K562 (cell line): ENCODE measurements around the gene PLGRKT. TPM values are rescaled to one million over a fixed set of nuclear protein-coding genes. Genes with fewer than 3 reads are reported as not detected.

Experiments
- SAP30 ChIP-seq: fragments of 200-600 bp; sonication (generic); IDR thresholded peaks from 2 replicates; pipeline ENCODE4 v1.6.1; 2012; ENCODE audit warnings: borderline replicate concordance, low read depth, mild to moderate bottlenecking, moderate library complexity, low read length, control low read depth, inconsistent platforms; ENCODE audit not compliant: insufficient read depth, poor library complexity, severe bottlenecking
- polyA plus RNA-seq, 8 experiments: library from polyadenylated mRNA; depleted of rRNA in 4 of 8; stranded (reverse) in 5 of 8; unstranded in 3 of 8; fragments of >200 nt; fragmentation: Nextera tagmentation in 2 of 8; fragmentation: Illumina TruSeq in 1 of 8; extraction: Ambion mirVana in 2 of 8; extraction: Trizol in 1 of 8; gene quantifications; 2 replicates each; pipeline versions ENCODE4 v1.2.1 to v1.2.3, GENCODE V29; 2011 to 2014; ENCODE audit warnings: inconsistent platforms in 1 of 8, missing spikeins in 1 of 8
- total RNA-seq, 7 experiments: library from RNA; depleted of rRNA in 6 of 7; stranded (reverse); fragments of >200 nt in 6 of 7; fragmentation: Illumina TruSeq in 2 of 7; extraction: Trizol in 2 of 7; gene quantifications; 2 replicates each; pipeline versions ENCODE4 v1.2.1 to v1.2.3, GENCODE V29; 2011 to 2021; ENCODE audit warnings: low replicate concordance in 1 of 7
- TF ChIP-seq, protein P1 (sequence below): fragments of 450-650 bp; IDR thresholded peaks from 2 replicates; pipeline ENCODE4 v1.6.1; 2016; ENCODE audit warnings: low read depth

PLGRKT gene
- total and polyA plus RNA-seq, 9 of the 15 experiments (the other 6 are each of a cell fraction or from before 2014, with no cell fraction given) = 4.7 to 13.8 (median 6.5) TPM

DNA sequence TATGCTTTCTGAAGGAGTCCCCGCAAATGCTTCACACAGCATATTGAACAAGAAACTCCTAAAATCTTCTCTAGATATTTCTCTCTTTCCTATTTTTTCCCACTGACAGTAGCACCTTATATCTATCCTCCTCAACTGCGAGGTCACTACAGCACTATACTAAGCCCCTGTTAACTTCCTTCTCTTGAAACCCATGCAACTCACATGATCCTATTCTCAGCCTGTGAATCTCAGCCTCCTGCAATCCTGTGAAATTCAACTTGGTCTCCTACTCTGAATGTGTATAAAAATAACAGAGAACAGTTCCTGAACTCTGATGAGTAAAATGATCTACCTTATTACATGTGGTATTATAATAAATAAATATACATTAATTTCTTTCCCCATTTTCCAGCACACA lies 6.1 kb upstream of the PLGRKT start (continued):
- TF ChIP-seq, protein P1, sequence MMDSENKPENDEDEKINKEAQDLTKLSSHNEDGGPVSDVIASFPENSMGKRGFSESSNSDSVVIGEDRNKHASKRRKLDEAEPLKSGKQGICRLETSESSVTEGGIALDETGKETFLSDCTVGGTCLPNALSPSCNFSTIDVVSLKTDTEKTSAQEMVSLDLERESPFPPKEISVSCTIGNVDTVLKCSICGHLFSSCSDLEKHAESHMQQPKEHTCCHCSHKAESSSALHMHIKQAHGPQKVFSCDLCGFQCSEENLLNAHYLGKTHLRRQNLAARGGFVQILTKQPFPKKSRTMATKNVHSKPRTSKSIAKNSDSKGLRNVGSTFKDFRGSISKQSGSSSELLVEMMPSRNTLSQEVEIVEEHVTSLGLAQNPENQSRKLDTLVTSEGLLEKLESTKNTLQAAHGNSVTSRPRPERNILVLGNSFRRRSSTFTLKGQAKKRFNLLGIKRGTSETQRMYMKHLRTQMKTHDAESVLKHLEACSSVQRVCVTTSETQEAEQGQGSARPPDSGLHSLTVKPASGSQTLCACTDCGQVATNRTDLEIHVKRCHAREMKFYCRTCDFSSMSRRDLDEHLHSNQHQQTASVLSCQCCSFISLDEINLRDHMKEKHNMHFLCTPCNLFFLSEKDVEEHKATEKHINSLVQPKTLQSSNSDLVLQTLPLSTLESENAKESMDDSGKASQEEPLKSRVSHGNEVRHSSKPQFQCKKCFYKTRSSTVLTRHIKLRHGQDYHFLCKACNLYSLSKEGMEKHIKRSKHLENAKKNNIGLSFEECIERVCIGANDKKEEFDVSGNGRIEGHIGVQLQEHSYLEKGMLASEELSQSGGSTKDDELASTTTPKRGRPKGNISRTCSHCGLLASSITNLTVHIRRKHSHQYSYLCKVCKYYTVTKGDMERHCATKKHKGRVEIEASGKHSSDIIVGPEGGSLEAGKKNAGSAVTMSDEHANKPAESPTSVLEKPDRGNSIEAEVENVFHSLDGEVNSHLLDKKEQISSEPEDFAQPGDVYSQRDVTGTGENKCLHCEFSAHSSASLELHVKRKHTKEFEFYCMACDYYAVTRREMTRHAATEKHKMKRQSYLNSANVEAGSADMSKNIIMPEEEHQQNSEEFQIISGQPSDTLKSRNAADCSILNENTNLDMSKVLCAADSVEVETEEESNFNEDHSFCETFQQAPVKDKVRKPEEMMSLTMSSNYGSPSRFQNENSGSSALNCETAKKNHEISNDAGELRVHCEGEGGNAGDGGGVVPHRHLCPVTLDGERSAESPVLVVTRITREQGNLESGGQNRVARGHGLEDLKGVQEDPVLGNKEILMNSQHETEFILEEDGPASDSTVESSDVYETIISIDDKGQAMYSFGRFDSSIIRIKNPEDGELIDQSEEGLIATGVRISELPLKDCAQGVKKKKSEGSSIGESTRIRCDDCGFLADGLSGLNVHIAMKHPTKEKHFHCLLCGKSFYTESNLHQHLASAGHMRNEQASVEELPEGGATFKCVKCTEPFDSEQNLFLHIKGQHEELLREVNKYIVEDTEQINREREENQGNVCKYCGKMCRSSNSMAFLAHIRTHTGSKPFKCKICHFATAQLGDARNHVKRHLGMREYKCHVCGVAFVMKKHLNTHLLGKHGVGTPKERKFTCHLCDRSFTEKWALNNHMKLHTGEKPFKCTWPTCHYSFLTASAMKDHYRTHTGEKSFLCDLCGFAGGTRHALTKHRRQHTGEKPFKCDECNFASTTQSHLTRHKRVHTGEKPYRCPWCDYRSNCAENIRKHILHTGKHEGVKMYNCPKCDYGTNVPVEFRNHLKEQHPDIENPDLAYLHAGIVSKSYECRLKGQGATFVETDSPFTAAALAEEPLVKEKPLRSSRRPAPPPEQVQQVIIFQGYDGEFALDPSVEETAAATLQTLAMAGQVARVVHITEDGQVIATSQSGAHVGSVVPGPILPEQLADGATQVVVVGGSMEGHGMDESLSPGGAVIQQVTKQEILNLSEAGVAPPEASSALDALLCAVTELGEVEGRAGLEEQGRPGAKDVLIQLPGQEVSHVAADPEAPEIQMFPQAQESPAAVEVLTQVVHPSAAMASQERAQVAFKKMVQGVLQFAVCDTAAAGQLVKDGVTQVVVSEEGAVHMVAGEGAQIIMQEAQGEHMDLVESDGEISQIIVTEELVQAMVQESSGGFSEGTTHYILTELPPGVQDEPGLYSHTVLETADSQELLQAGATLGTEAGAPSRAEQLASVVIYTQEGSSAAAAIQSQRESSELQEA = no peak
- TF ChIP-seq SAP30 = no peak
